Ishikawa (cell line): Measurements from ENCODE around the gene SLC15A3.

Experiments used
- CEBPB ChIP-seq: IDR thresholded peaks from 2 replicates; pipeline ENCODE4 v1.6.1; 2012
- CREB1 ChIP-seq: IDR thresholded peaks from 2 replicates; pipeline ENCODE4 v1.6.1; 2012; ENCODE audit warnings: low read depth
- EGR1 ChIP-seq: IDR thresholded peaks from 2 replicates; pipeline ENCODE4 v1.6.1; 2012
- EP300 ChIP-seq: IDR thresholded peaks from 2 replicates; pipeline ENCODE4 v1.6.1; 2012; ENCODE audit warnings: borderline replicate concordance
- FOXM1 ChIP-seq: IDR thresholded peaks from 2 replicates; pipeline ENCODE4 v1.6.1; 2012; ENCODE audit warnings: low read depth, borderline replicate concordance
- MAX ChIP-seq: IDR thresholded peaks from 2 replicates; pipeline ENCODE4 v1.6.1; 2012
- NFIC ChIP-seq: IDR thresholded peaks from 2 replicates; pipeline ENCODE4 v1.6.1; 2012
- RAD21 ChIP-seq: IDR thresholded peaks from 2 replicates; pipeline ENCODE4 v1.6.1; 2012; ENCODE audit warnings: low read depth
- REST ChIP-seq: IDR thresholded peaks from 2 replicates; pipeline ENCODE4 v1.6.1; 2012; ENCODE audit warnings: low read depth, mild to moderate bottlenecking
- TAF1 ChIP-seq: IDR thresholded peaks from 2 replicates; pipeline ENCODE4 v1.6.1; 2012; ENCODE audit warnings: low read depth, mild to moderate bottlenecking
- TCF12 ChIP-seq: IDR thresholded peaks from 2 replicates; pipeline ENCODE4 v1.6.1; 2012; ENCODE audit warnings: low read depth
- TEAD4 ChIP-seq: IDR thresholded peaks from 2 replicates; pipeline ENCODE4 v1.6.1; 2012
- USF1 ChIP-seq: IDR thresholded peaks from 2 replicates; pipeline ENCODE4 v1.6.1; 2012
- YY1 ChIP-seq: IDR thresholded peaks from 2 replicates; pipeline ENCODE4 v1.6.1; 2012; ENCODE audit warnings: low read depth
- ZBTB7A ChIP-seq: IDR thresholded peaks from 2 replicates; pipeline ENCODE4 v1.6.1; 2012; ENCODE audit warnings: low read depth

Gene SLC15A3

GRCh38 chr11:60937811-60938210 lies 14.2 kb downstream of the SLC15A3 start:
- no peak for TF ChIP-seq TEAD4
- TF ChIP-seq NFIC = no peak
- no peak for TF ChIP-seq CEBPB
- TF ChIP-seq MAX = no peak
- TF ChIP-seq EGR1 = no peak
- TF ChIP-seq TCF12 = no peak
- TF ChIP-seq USF1 = no peak
- TF ChIP-seq REST = no peak
- TF ChIP-seq CREB1 = no peak
- no peak for TF ChIP-seq TAF1
- TF ChIP-seq EP300 = no peak
- no peak for TF ChIP-seq ZBTB7A
- TF ChIP-seq FOXM1 = no peak
- TF ChIP-seq YY1 = no peak
- no peak for TF ChIP-seq RAD21

GRCh38 chr11:60937144-60937527 lies 14.8 kb downstream of the SLC15A3 start:
- TF ChIP-seq RAD21 (no peak), FOXM1 (no peak), CREB1 (no peak), USF1 (no peak), MAX (no peak), NFIC (no peak), EGR1 (no peak), TEAD4 (no peak)

- no peak for TF ChIP-seq EGR1
- no peak for TF ChIP-seq RAD21
- TF ChIP-seq EP300 = no peak
- no peak for TF ChIP-seq TEAD4
- no peak for TF ChIP-seq MAX
- no peak for TF ChIP-seq CREB1
- TF ChIP-seq FOXM1 = no peak
- no peak for TF ChIP-seq TCF12
- no peak for TF ChIP-seq CEBPB
Observed at GRCh38 chr11:60936467-60937143, 15.4 kb downstream of the SLC15A3 start.

- no peak for TF ChIP-seq FOXM1
- TF ChIP-seq NFIC = no peak
- no peak for TF ChIP-seq TAF1
- TF ChIP-seq ZBTB7A = no peak
- no peak for TF ChIP-seq CREB1
- no peak for TF ChIP-seq MAX
- TF ChIP-seq CEBPB = no peak
- no peak for TF ChIP-seq TEAD4
- no peak for TF ChIP-seq REST
- TF ChIP-seq TCF12 = no peak
- no peak for TF ChIP-seq USF1
- no peak for TF ChIP-seq RAD21
Observed at GRCh38 chr11:60935676-60936442, 16.1 kb downstream of the SLC15A3 start.
